ENCODE results near the gene STRIP2. TPM values are rescaled to one million over a fixed set of nuclear protein-coding genes. Genes with fewer than 3 reads are reported as not detected.

Gene STRIP2
- total RNA-seq, 1 experiment from 2014 or later: 6.5 TPM

DNA sequence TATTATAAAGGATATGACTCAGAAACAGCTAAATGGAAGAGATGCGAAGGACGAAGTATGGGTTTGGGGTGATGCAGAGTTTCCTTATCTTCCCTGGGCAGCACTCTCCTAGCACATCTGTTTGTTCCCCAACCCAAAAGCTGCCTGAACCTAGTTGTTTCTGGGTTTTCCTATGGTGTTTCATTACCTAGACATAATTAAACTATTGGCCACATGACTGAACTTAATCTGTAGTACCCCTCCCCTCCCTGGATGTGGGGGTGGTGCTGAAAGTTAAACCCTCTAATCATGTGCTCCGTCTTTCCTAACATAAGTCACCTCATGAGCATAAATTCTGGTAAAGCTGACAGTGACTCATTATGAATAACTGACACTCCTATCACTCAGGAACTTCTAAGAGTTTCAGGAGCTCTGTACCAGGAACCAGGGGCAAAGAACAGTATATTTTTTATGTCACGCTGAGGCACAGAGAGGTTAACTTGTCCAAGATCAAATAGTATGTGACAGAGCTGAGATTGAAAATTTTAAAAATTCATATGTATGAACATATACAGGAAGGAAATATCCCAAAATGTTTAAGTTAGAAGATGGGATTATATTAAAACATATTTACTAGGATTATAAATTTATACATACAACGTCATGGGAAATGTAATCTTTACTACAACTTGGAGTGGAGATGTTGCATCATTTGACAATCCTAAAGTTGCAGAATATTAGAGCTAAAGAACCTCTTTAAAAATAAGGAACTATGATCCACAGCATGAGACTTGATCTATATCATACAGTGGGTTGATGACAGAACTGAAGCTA, 4.8 kb downstream of the STRIP2 start:
- no peak for ATAC-seq
- H3K36me3 Mint-ChIP-seq: no peaks in the 10 kb centered on the region; the same call in 1 of the 2 replicates
- H3K4me1 Mint-ChIP-seq: peaks cover 11% of the 10 kb centered on the region; the same call in 1 of the 2 replicates
- H3K4me3 Mint-ChIP-seq: no peak overlapping the region
- no peak for DNase-seq (ENCODE audit: low spot score)
- POLR2A ChIA-PET: no interaction called here
- peaks cover 18% of the 10 kb centered on the region for H3K27me3 Mint-ChIP-seq (ENCODE audit: low read depth)
- TF ChIP-seq ESRRA (CRISPR knock-in tag; IDR thresholded peaks at IDR 0.05; ENCODE audit: borderline replicate concordance): no peak
- TF ChIP-seq RORB (CRISPR knock-in tag; IDR thresholded peaks at IDR 0.05): no peak
- TF ChIP-seq TEAD4 (CRISPR knock-in tag; IDR thresholded peaks at IDR 0.05): no peak
- no peak for TF ChIP-seq NR3C1 (CRISPR knock-in tag; conservative IDR thresholded peaks at IDR 0.05; ENCODE audit: low read depth)
- no peak for TF ChIP-seq JUN (CRISPR knock-in tag; IDR thresholded peaks at IDR 0.05)
- no peak for TF ChIP-seq ZNF219 (CRISPR knock-in tag; IDR thresholded peaks at IDR 0.05; ENCODE audit: borderline replicate concordance)
- TF ChIP-seq, protein P1, sequence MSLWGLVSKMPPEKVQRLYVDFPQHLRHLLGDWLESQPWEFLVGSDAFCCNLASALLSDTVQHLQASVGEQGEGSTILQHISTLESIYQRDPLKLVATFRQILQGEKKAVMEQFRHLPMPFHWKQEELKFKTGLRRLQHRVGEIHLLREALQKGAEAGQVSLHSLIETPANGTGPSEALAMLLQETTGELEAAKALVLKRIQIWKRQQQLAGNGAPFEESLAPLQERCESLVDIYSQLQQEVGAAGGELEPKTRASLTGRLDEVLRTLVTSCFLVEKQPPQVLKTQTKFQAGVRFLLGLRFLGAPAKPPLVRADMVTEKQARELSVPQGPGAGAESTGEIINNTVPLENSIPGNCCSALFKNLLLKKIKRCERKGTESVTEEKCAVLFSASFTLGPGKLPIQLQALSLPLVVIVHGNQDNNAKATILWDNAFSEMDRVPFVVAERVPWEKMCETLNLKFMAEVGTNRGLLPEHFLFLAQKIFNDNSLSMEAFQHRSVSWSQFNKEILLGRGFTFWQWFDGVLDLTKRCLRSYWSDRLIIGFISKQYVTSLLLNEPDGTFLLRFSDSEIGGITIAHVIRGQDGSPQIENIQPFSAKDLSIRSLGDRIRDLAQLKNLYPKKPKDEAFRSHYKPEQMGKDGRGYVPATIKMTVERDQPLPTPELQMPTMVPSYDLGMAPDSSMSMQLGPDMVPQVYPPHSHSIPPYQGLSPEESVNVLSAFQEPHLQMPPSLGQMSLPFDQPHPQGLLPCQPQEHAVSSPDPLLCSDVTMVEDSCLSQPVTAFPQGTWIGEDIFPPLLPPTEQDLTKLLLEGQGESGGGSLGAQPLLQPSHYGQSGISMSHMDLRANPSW (CRISPR knock-in tag; conservative IDR thresholded peaks at IDR 0.05; ENCODE audit: low read depth): no peak
- TF ChIP-seq ZNF396 (CRISPR knock-in tag; IDR thresholded peaks at IDR 0.05; ENCODE audit: borderline replicate concordance): no peak
- TF ChIP-seq, protein P2, sequence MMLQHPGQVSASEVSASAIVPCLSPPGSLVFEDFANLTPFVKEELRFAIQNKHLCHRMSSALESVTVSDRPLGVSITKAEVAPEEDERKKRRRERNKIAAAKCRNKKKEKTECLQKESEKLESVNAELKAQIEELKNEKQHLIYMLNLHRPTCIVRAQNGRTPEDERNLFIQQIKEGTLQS (CRISPR knock-in tag; conservative IDR thresholded peaks at IDR 0.05): no peak
- TF ChIP-seq GTF2I (CRISPR knock-in tag; conservative IDR thresholded peaks at IDR 0.05): no peak
- TF ChIP-seq, protein P3, sequence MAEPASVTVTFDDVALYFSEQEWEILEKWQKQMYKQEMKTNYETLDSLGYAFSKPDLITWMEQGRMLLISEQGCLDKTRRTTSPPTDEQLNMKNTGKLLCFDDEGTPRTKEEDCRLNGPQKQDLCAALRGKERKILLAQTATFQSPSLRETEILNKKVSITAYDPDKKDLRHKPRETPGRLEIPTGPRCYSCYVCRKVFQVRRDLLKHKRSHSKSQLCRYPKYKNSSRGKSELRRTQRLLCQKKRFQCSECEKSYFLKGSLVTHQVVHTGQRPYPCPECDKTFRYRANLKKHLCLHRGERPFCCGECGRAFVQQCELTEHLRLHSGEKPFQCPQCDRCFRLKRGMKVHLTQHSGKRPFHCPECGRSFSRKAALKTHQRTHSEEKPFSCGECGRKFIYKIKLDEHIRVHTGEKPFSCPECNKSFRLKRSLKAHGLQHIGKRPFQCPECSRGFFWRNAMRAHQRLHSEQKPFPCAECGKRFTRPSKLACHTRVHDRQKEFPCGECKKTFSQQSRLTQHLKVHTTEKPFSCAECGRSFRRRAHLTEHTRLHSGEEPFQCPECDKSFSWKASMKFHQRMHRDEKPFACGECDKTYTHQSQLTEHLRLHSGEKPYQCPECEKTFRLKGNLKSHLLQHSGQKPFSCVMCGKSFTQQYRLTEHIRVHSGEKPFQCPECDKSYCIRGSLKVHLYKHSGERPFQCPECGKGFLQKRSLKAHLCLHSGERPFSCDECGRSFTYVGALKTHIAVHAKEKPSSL (CRISPR knock-in tag; conservative IDR thresholded peaks at IDR 0.05): no peak
- CTCF ChIA-PET: no interaction called here
- H3K9me3 Mint-ChIP-seq: no peaks in the 10 kb centered on the region
- H3K27ac Mint-ChIP-seq: no peak overlapping the region

DNA sequence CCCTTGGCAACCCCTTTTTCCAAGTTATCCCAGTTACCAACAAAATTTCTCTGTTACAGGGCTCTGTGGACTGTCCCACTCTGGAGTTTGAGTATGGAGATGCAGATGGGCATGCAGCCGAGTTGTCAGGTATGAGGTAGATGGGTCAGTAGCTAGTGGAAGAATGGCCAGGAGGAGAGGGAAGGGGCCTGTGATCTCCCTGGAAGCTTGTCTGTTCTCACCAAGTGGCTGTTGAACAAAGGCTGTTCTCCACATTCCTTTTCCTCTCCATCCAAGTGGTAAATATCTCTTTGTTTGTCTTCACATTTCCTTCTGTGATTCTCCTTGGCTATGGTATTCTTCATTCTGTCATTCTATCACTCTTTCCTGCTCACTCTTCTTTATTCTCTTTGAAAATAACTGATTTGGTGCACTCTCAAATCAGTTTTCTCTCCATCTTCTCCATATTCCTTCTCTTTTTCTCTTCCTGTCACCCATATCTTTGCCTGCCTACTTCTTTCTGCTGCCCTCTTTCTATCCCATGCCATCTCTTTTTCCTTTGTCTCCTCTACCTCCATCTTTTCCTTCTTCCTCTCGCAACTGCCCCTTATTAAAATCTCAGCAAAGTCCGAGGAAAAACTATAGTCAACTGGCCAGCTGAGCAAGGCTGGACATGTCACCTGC, 5.9 kb downstream of the STRIP2 start:
- Mint-ChIP-seq H3K27me3 (ENCODE audit: low read depth) (peaks cover 15% of the 10 kb centered on the region), H3K9me3 (no peaks in the 10 kb centered on the region), H3K4me1 (peaks cover 9% of the 10 kb centered on the region; the same call in 1 of the 2 replicates), H3K27ac (no peak overlapping the region), H3K4me3 (no peak overlapping the region), H3K36me3 (peaks cover 7% of the 10 kb centered on the region)
- ATAC-seq (no peak), DNase-seq (ENCODE audit: low spot score) (no peak)
- no peak for TF ChIP-seq KAT7 (CRISPR knock-in tag; IDR thresholded peaks at IDR 0.05; ENCODE audit: borderline replicate concordance)
- no peak for TF ChIP-seq ZNF416 (CRISPR knock-in tag; IDR thresholded peaks at IDR 0.05)
- TF ChIP-seq, protein P4, sequence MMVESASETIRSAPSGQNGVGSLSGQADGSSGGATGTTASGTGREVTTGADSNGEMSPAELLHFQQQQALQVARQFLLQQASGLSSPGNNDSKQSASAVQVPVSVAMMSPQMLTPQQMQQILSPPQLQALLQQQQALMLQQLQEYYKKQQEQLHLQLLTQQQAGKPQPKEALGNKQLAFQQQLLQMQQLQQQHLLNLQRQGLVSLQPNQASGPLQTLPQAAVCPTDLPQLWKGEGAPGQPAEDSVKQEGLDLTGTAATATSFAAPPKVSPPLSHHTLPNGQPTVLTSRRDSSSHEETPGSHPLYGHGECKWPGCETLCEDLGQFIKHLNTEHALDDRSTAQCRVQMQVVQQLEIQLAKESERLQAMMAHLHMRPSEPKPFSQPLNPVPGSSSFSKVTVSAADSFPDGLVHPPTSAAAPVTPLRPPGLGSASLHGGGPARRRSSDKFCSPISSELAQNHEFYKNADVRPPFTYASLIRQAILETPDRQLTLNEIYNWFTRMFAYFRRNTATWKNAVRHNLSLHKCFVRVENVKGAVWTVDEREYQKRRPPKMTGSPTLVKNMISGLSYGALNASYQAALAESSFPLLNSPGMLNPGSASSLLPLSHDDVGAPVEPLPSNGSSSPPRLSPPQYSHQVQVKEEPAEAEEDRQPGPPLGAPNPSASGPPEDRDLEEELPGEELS (CRISPR knock-in tag; IDR thresholded peaks at IDR 0.05): no peak
- no peak for TF ChIP-seq SMAD4 (CRISPR knock-in tag; IDR thresholded peaks at IDR 0.05)
- no peak for TF ChIP-seq TCF7 (CRISPR knock-in tag; IDR thresholded peaks at IDR 0.05; ENCODE audit: low read depth)
- no peak for TF ChIP-seq ZNF138 (CRISPR knock-in tag; conservative IDR thresholded peaks at IDR 0.05)
- TF ChIP-seq, protein P5, sequence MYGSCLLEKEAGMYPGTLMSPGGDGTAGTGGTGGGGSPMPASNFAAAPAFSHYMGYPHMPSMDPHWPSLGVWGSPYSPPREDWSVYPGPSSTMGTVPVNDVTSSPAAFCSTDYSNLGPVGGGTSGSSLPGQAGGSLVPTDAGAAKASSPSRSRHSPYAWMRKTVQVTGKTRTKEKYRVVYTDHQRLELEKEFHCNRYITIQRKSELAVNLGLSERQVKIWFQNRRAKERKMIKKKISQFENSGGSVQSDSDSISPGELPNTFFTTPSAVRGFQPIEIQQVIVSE (CRISPR knock-in tag; IDR thresholded peaks at IDR 0.05; ENCODE audit: borderline replicate concordance): no peak
- POLR2A ChIA-PET: no interaction called here
- CTCF ChIA-PET: no interaction called here

All from WTC11 (cell line).